LoVo (cell line): ENCODE measurements around the gene TAF12.
"Not testable (repeated sequence)": the region's sequence is repeated elsewhere in the genome, so short reads cannot be mapped to it uniquely, and the experiment has no call there.

Experiments
- DNase-seq: peaks from one replicate; pipeline ENCODE4 v3.0.0-alpha.2; 2016; ENCODE audit warnings: low spot score

TAF12 gene

GRCh38 chr1:28642847-28643635, at the start of gene TAF12:
TSS of gene TAF12 (minus strand) at chr1:28643067. CDS start at chr1:28622081, 20,986 bp downstream.
- DNase-seq = peak; percentile 96

GRCh38 chr1:28691627-28692026, 48.8 kb upstream of the TAF12 start:
- DNase-seq = not testable (repeated sequence)

- no peak for DNase-seq
Measured at GRCh38 chr1:28684937-28685336, 42.1 kb upstream of the TAF12 start.

DNA sequence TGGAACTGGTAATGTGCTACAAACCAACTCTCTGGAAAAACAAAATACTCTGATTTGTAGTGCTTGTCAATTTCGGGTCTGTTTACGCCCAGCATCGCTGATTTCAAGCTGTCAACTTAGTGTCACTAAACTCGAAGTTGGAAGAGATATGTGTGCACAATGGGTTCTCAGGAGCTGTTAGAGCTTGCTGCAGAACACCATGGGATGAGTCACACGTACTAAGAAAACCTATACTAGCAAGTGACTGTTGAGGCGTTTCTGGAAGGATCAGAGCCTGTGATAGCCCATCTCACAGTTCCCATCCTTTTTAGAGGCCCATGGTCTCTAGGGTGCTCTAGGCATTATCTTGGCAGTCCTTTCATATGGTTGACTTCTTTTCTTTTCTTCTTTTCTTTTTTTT, 40.0 kb upstream of the TAF12 start:
- no peak for DNase-seq

DNA sequence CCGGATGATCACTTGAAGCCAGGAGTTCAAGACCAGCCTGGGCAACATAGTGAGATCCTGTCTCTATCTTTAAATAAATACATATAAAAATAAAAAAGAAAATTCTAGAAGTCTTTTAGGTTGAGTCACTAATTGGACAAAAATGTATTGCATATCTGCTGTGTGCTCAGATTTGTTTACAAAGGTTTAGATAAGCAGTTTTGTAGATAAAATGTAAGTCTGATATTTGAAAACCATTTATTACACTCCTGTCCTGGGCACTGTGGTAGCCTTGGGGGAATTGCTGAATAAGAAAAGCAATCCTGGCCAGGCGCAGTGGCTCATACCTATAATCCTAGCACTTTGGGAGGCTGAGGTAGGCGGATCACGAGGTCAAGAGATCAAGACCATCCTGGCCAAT, 37.3 kb upstream of the TAF12 start:
- DNase-seq = no peak

DNA sequence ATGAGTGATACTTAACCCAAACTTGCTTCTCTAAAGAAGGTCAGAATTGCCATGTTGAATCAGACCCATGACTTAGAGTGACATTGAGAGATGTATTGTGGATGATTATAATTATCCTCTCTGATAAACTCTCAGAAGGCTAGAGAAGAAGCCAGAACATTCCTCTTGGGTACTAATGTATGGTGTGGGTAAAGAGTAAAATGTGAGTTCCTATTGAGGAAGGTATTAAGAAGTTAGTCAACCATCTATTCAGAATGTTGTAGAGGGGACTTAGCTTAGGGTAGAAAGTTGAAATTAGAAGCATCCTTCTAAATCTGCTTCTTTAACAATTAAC, 33.0 kb upstream of the TAF12 start:
- no peak for DNase-seq

GRCh38 chr1:28672971-28673370, 30.1 kb upstream of the TAF12 start:
- DNase-seq = not testable (repeated sequence)

DNA sequence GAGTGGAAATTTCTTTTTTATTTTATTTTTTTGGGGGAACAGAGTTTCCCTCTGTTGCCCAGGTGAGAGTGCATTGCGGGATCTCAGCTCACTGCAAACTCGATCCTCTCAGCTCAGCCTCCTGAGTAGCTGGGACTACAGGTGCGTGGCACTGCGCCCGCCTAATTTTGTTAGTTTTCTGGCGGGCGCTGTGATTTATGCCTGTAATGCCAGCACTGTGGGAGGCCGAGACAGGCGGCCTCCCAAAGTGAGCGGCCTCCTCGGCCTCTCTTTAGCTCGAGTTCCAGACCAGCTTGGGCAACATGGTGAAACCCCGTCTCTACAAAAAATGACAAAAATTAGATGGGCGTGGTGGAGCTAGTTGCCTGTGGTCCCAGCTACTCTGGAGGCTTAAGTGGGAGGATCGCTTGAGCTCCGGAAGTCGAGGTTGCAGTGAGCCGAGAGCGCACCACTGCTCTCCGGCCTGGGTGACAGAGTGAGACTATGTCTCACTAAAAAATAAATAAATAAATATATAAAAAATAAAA, 28.4 kb upstream of the TAF12 start:
- DNase-seq = no peak

- peak; percentile 41 for DNase-seq
Measured at GRCh38 chr1:28668956-28669723, 26.3 kb upstream of the TAF12 start.

- peak; percentile 92 for DNase-seq
Measured at GRCh38 chr1:28668191-28668955, 25.5 kb upstream of the TAF12 start, which contains the start of gene GMEB1. TSS of gene GMEB1 (plus strand) at chr1:28668784. CDS start at chr1:28683613, 14,829 bp downstream.

- no peak for DNase-seq
Measured at GRCh38 chr1:28666806-28667205, 23.9 kb upstream of the TAF12 start.

DNA sequence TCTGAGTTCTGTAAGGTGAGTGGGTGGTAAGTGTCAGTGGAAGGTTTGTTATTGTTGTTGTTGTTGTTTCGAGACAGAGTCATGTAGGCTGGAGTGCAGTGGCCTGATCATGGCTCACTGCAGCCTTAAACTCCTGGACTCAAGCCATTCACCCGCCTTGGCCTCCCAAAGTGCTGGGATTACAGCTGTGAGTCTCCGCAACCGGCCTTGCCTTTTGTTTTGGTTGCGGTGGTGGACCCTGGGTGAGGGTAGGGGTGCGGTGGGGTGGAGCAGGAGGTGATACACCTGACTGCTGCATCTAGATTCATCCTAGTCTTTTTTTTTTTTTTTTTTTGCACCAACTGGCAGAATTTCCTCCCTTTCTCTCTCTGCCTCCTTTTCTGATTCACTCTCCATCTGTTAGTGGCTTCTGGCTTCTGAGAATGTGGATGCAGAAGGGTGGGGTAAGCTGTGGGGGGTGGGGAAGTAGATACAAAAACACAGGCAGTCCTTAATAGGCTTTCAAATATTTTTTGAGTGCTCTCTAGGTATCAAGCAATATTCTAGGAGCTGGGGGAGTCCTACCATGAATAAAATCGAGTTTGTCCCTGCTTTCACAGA, 21.1 kb upstream of the TAF12 start:
- DNase-seq = no peak

GRCh38 chr1:28656335-28656734, 13.5 kb upstream of the TAF12 start:
- no peak for DNase-seq

GRCh38 chr1:28655448-28656311, 12.8 kb upstream of the TAF12 start:
- not testable (repeated sequence) for DNase-seq

- DNase-seq = peak; percentile 11
Measured at GRCh38 chr1:28653870-28654269, 11.0 kb upstream of the TAF12 start.

GRCh38 chr1:28653063-28653462, 10.2 kb upstream of the TAF12 start:
- not testable (repeated sequence) for DNase-seq

DNA sequence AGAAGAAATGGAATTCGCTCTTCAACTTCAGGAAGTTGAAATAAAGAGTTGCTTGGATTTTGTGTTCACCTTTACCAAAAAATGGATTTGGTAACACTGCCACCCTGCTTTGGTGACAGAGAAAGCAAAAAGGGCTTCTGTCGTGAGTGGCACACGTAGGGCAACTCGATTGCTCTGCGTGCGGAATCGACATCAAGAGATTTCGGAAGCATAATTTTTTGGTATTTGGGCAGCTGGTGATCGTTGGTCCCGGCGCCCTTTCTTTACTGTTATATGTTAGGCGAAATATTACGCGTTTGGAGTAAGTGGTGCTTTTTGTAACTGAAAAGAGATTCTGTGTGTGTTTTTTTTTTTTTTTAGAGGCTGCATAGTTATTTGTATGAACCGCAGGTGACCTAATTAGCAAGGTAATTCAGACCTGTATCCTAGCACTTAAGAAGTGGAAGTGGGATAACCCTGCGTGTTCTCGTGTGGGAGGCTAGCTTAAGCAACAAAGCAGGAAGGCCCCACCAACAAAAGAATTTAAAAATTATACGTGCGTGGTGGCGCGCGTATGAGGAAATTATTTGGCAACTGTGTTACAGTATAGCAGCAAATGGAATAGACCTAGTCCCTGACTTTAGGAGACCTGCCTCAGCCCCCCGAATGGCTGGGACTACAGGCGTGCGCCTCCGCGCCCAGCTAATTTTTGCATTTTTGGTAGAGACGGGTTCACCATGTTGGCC, 5.8 kb upstream of the TAF12 start, which contains the start of gene RNU11:
TSS of gene RNU11 (plus strand) at position 127 of the 725 bp plus-strand sequence.
- peak; percentile 93 for DNase-seq

DNA sequence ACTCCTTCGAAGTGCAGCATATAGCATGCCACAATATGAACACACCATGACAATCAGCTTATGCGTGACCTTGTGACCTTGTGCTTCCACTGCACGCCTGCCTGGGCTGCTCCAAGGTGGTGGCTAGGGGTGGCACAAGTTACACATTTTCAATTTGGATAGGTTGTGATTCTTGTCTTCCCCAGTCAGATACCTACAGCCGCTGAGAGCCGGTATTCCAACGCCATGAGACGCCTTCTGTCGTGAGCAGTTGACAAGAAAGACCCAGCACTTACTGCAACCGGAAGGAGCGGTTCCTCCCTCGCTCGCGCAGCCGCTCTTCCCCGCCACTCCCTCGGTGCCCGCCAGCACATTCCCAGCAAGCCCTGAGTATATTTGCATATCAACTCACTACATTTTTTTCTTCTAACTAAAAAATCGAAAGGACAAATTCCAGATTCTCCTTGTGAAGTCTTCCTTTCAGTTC, 5.2 kb upstream of the TAF12 start:
- DNase-seq = peak; percentile 94

DNA sequence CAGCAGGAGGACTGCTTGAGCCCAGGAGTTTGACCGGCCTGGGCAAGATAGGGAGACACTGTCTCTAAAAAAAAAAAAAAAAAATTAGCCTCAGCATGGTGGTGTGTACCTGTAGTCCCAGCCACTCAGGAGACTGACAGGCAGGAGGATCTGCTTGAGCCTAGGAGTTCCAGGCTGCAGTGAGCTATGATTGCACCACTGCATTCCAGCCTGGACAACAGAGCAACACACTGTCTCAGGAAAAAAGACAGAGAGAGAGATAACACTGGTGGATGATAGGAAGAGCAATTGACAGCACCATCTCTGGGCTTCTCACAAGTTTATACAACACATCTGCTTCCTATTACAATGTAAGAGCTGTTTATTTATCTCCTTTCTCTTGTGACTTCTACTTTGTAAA, 3.2 kb upstream of the TAF12 start:
- no peak for DNase-seq

GRCh38 chr1:28645406-28645805, 2.5 kb upstream of the TAF12 start:
- DNase-seq = not testable (repeated sequence)
